Measurements from ENCODE around the gene CPZ. TPM values are rescaled to one million over a fixed set of nuclear protein-coding genes. Genes with fewer than 3 reads are reported as not detected.

CPZ gene
- total RNA-seq, 1 donor from 2014 or later: 0.86 TPM

DNA sequence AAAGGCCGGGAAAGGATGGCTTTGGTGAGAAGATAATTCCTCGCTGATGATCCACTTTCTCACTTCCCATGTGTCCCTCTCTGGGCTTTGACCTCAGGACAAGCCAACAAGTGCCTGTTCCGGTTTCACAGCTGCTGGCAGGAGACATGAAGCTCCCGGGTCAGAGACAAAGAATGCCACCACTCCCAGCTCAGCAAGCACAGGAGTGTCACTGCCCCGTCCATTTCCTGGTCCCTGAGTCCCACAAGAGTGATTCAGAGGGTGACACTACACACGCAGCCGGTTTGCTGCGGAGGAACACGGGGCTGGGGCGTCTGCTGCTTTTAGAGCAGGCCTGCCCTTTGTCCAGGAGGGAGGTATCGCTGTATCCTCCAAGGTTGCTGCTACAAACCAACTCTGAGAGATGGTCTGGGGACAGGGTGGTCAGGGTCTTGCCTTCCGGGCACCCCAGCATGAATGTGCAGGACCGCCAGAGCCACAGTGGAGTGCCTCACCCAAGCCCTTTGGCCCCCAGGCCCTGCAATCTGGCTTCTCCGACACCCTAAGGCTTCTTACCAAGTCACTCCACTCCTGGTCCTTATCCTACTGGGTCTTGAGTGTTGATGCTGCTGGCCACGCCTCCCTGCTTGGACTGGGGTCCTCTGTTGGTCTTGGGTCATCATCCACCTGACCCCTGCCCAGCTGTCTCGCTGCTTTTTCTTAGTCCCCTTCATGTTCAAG lies 49.5 kb downstream of the CPZ start:
- TF ChIP-seq, protein P1, sequence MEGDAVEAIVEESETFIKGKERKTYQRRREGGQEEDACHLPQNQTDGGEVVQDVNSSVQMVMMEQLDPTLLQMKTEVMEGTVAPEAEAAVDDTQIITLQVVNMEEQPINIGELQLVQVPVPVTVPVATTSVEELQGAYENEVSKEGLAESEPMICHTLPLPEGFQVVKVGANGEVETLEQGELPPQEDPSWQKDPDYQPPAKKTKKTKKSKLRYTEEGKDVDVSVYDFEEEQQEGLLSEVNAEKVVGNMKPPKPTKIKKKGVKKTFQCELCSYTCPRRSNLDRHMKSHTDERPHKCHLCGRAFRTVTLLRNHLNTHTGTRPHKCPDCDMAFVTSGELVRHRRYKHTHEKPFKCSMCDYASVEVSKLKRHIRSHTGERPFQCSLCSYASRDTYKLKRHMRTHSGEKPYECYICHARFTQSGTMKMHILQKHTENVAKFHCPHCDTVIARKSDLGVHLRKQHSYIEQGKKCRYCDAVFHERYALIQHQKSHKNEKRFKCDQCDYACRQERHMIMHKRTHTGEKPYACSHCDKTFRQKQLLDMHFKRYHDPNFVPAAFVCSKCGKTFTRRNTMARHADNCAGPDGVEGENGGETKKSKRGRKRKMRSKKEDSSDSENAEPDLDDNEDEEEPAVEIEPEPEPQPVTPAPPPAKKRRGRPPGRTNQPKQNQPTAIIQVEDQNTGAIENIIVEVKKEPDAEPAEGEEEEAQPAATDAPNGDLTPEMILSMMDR (conservative IDR thresholded peaks at IDR 0.05; ENCODE audit: low read depth, low read length): no peak
- no peak overlapping the region for H3K4me3 ChIP-seq (ENCODE audit: low read depth, low read length)
- DNase-seq (ENCODE audit: low read depth): no peak

DNA sequence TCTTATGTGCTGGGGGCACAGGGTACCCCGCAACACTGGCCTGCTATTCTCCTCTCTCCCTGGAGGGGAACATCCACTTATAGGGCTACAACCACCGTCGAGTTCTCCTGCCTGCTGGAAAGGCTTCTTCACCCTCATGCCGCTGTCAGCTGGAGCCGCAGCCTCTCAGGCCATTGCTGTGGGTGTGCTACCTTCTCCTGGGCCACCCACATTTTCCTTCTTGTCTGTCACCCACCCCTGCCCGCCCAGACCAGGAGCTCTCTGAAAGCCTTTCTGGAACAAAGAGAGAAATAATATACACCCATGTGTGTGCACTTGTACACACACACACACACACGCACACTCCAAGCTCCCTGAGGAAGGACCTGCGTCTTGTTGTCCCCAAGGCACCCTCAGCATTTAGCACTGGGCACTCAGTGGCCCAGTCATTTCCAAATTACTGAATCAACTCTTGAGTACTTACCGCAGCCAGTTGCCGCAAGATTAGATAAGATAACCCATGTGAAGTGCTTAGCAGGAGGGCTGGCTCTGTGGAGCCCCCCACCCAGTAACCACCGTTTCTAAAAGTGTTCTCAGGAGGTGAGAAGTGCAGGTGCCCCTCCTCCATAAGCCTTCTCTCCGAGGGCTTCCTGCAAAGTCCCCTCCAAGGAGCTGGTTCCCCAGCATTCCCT lies 50.2 kb downstream of the CPZ start:
- no peak for DNase-seq (ENCODE audit: low read depth)
- TF ChIP-seq, protein P1 (conservative IDR thresholded peaks at IDR 0.05; ENCODE audit: low read depth, low read length): no peak
- H3K4me3 ChIP-seq (ENCODE audit: low read depth, low read length): no peak overlapping the region

DNA sequence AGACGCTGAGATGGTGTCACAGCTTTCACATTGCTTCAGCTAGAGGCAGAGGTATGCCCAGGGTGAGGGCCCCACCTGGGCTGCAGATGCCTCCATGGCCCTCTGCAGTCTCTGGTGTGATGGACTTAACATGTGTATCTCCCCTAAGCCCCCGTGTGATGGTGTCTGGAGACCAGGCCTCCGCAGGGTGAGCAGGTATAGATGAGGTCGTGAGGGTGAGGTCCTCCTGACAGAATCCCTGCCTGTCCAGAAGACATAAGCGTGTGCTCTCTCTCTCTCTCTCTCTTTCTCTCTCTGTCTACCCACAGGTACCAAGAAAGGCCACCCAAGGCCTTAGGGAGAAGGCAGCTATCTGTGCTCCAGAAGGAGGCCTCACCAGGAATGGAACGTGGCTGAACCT lies 50.9 kb downstream of the CPZ start:
- TF ChIP-seq, protein P1 (conservative IDR thresholded peaks at IDR 0.05; ENCODE audit: low read depth, low read length): no peak
- no peak overlapping the region for H3K4me3 ChIP-seq (ENCODE audit: low read depth, low read length)
- no peak for DNase-seq (ENCODE audit: low read depth)

DNA sequence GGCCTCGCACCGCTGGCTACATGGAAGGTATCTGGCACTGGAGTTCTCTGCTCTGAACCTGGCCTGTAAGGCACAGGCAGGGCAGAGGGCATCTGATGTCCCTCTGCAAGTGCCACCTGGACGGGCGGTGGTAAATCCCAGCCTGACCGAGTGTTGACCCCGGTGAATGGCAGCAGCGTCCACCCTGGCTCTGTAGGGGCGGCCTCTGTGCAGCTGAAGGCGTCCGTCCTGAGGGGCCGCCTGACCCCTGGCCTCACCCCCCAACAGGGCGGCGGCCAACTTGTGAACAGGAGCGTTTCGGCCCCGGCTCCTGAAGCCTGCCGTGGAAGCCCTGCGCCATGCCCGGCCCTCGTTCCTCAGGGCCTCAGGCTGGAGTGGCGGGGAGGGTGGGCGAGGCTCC lies 51.4 kb downstream of the CPZ start:
- DNase-seq (ENCODE audit: low read depth): no peak
- no peak overlapping the region for H3K4me3 ChIP-seq (ENCODE audit: low read depth, low read length)
- TF ChIP-seq, protein P1 (conservative IDR thresholded peaks at IDR 0.05; ENCODE audit: low read depth, low read length): no peak

DNA sequence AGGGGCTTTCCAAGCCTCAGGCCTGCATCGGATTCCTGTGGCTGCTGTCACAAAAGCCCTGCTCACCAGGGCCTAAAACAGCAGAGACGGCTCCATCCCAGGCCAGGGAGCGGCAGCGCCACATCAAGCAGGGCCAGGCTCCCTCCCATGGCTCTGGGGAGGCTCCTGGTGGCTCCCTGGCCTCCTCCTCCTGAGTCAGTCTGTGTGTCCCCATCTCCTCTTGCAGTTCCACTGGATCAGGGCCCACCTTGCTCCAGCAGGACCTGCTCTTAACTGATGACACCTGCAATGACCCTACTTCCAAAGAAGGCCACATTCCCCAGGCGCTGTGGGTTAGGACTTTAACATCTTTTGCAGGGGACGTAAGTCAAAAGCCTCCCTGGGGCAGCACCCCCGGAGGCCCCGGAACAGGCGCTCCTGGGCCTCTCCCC lies 51.9 kb downstream of the CPZ start:
- DNase-seq (ENCODE audit: low read depth): no peak
- no peak overlapping the region for H3K4me3 ChIP-seq (ENCODE audit: low read depth, low read length)
- TF ChIP-seq, protein P1 (conservative IDR thresholded peaks at IDR 0.05; ENCODE audit: low read depth, low read length): no peak

DNA sequence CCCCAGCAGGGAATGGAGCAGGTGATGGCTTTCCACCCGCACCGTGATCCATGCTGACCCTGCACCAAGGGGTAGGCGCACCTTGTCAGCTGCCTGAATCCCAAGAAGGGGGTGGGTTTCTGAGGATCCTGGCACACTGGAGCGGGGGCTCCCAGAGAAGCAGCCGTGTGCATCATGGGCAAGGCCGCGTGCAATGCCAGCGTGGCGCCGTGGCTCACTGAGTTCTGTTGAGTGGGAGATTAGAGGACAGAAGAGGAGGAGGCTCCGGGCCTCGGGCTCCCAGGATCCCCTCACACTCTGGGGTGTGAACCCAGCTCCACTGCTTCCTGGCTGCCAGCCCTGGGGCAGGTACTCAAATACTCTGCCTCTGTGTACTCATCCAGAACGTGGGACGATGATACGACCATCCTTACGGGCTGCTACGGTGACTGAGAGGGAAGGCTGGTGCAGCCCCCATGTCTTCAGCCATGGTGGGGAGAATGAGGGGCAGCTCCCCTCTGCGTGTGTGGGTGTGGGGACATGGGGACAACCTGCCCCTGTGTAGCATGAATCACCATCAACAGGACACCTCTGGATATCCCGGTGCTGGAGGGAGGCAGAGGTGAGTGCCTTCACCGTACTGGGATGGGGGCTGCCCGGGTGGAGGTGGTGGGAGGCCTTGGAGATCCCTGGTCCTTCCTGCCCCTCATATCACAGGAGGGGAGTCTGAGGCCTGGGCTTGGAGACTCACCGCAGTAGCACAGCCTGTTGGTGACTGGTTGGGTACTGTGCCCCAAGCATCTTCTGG lies 52.6 kb downstream of the CPZ start:
- DNase-seq (ENCODE audit: low read depth): no peak
- TF ChIP-seq, protein P1 (conservative IDR thresholded peaks at IDR 0.05; ENCODE audit: low read depth, low read length): no peak
- no peak overlapping the region for H3K4me3 ChIP-seq (ENCODE audit: low read depth, low read length)
